T-cell (primary cell): ENCODE data around the gene RANGRF. TPM values are rescaled to one million over a fixed set of nuclear protein-coding genes. Genes with fewer than 3 reads are reported as not detected.
A peak's percentile ranks its signal among the peaks of the same experiment; 100 is the strongest.

Experiments
- ATAC-seq, 4 experiments: fragments of 200-7000 bp in 3 of 4; fragments of 150-1000 bp in 1 of 4; cut with Tn5 transposase; replicated peaks in 1 of 4; 1 replicate in 3 of 4; 2 replicates in 1 of 4; pipeline ENCODE4 v1.10.0; 2021; ENCODE audit warnings: moderate library complexity in 3 of 4, mild to moderate bottlenecking in 2 of 4, moderate number of reproducible peaks in 1 of 4
- CTCF ChIA-PET, 2 donors: fragments of 300-600 bp; sonication (Branson Sonifier 250); formaldehyde crosslinking; loops; one replicate each; lab custom pipeline; 2022; ENCODE audit warnings: antibody characterized with exemption in 2 of 2; lab: Charles Lee
- POLR2A ChIA-PET, 2 donors: fragments of 300-600 bp; sonication (Branson Sonifier 250); formaldehyde crosslinking; loops; one replicate each; lab custom pipeline; 2022; ENCODE audit warnings: antibody characterized with exemption in 2 of 2; lab: Charles Lee
- DNase-seq, 35 experiments: peaks; one replicate each; pipeline versions ENCODE4 v3.0.0 to v3.0.0-alpha.2; 2013 to 2023
- H3K27ac ChIP-seq: one replicate; pipeline ENCODE4 v1.5.1; 2013; ENCODE audit warnings: low read length
- H3K27me3 ChIP-seq, 2 experiments: replicated peaks in 1 of 2; 1 replicate in 1 of 2; 2 replicates in 1 of 2; pipeline versions ENCODE4 v1.6.1 to v1.7.0; 2013; ENCODE audit warnings: low read length in 1 of 2, mixed read lengths in 1 of 2; ENCODE audit not compliant: control insufficient read depth in 2 of 2, insufficient read depth in 2 of 2; ENCODE audit errors: extremely low read depth in 1 of 2
- H3K36me3 ChIP-seq, 2 donors: 1 replicate in 1 of 2; 2 replicates in 1 of 2; pipeline versions ENCODE4 v1.6.1 to v1.7.0; 2013; ENCODE audit warnings: low read length in 1 of 2; ENCODE audit not compliant: control insufficient read depth in 2 of 2, insufficient read depth in 1 of 2; ENCODE audit errors: extremely low read depth in 1 of 2
- H3K4me1 ChIP-seq, 2 experiments: 1 replicate in 1 of 2; 2 replicates in 1 of 2; pipeline versions ENCODE4 v1.6.1 to v1.7.0; 2013; ENCODE audit warnings: low read length in 2 of 2, mixed read lengths in 1 of 2; ENCODE audit not compliant: insufficient read depth in 2 of 2, control insufficient read depth in 1 of 2; ENCODE audit errors: extremely low read depth in 1 of 2
- H3K4me3 ChIP-seq, 2 donors: 1 replicate in 1 of 2; 2 replicates in 1 of 2; pipeline versions ENCODE4 v1.5.1 to v1.7.0; 2013; ENCODE audit warnings: mild to moderate bottlenecking in 2 of 2, low read length in 1 of 2, moderate library complexity in 1 of 2; ENCODE audit not compliant: control insufficient read depth in 1 of 2; ENCODE audit errors: extremely low read depth in 1 of 2
- H3K9me3 ChIP-seq: 2 replicates; pipeline ENCODE4 v1.7.0; 2013
- H3K27ac Mint-ChIP-seq, 2 donors: one replicate each; pipeline ENCODE4 v1.8.0; 2020 to 2021; ENCODE audit warnings: mild to moderate bottlenecking in 2 of 2, mixed read lengths in 2 of 2
- H3K27me3 Mint-ChIP-seq, 2 donors: one replicate each; pipeline ENCODE4 v1.8.0; 2021 to 2022; ENCODE audit warnings: mixed read lengths in 2 of 2
- H3K36me3 Mint-ChIP-seq: one replicate; pipeline ENCODE4 v1.8.0; 2021; ENCODE audit warnings: mixed read lengths
- H3K4me1 Mint-ChIP-seq, 3 donors: one replicate each; pipeline ENCODE4 v1.8.0; 2020 to 2022; ENCODE audit warnings: mixed read lengths in 3 of 3, mild to moderate bottlenecking in 1 of 3
- H3K4me3 Mint-ChIP-seq, 3 donors: one replicate each; pipeline ENCODE4 v1.8.0; 2020 to 2022; ENCODE audit warnings: mild to moderate bottlenecking in 3 of 3, mixed read lengths in 3 of 3, moderate library complexity in 3 of 3
- H3K9me3 Mint-ChIP-seq, 3 donors: one replicate each; pipeline ENCODE4 v1.8.0; 2020 to 2022; ENCODE audit warnings: mixed read lengths in 3 of 3
- WGBS: methylation state at CpG from one replicate; pipeline ENCODE4 v1.1.5; 2013; ENCODE audit warnings: missing lambda C conversion rate; ENCODE audit not compliant: insufficient coverage; 5-methylcytosine and 5-hydroxymethylcytosine counted together
- total RNA-seq, 35 experiments: library from RNA in 6 of 35; stranded (reverse) in 6 of 35; fragments of 120-200 nt in 1 of 35; gene quantifications; one replicate each; pipeline versions ENCODE4 v1.2.1 to v1.2.4 and lab custom pipeline; 2013 to 2026

Gene RANGRF
- total RNA-seq (10 to 100 TPM; 29.0 to 41.8 (median 40.9) TPM), total RNA-seq (lab: John Stamatoyannopoulos, UW) (9.6 to 41.7 (median 20.9) reads per million in 29 experiments)
- total RNA-seq (2013), result 24.1 TPM

- Histone ChIP-seq H3K4me1 (peaks cover 13 to 36% of the 10 kb centered on the region in 2 experiments), H3K36me3 (peaks cover 0 to 3% of the 10 kb centered on the region in 2 donors), H3K4me3 (peak within 1 kb of the TSS; percentile 98 to 99), H3K27ac (peak within 1 kb of the TSS; percentile 90), H3K27me3 (no peaks in the 10 kb centered on the region), H3K9me3 (no peaks in the 10 kb centered on the region)
- POLR2A ChIA-PET, result interaction anchor here in 1 of 2 donors (0.6 to 1.4 kb wide), 3 partner anchors 40 to 984 kb away, joined by 4 to 8 read pairs (median 5); partner anchors contain the start of genes CTC1 and PFAS
- ATAC-seq, result peak; percentile 94 to 96 (median 94)
- no peaks in the 10 kb centered on the region for H3K27me3 Mint-ChIP-seq
- H3K36me3 Mint-ChIP-seq, result no peaks in the 10 kb centered on the region
- H3K9me3 Mint-ChIP-seq, result no peaks in the 10 kb centered on the region
- CTCF ChIA-PET, result interaction anchor here (0.5 to 1.2 kb wide), 5 partner anchors 41 to 465 kb away, joined by 3 to 5 read pairs (median 4); partner anchors contain the start of gene CTC1 (in 1 of the 2)
- peaks cover 41 to 58% (median 43%) of the 10 kb centered on the region in 3 donors for H3K4me1 Mint-ChIP-seq
- H3K4me3 Mint-ChIP-seq, result peak within 1 kb of the TSS; percentile 93 to 97 (median 94)
- 0% methylated on average over 39 of the region's 53 CpGs for WGBS
- peak within 1 kb of the TSS; percentile 96 to 97 for H3K27ac Mint-ChIP-seq
- DNase-seq, result peak; percentile 54 to 86 (median 72)
Observed at GRCh38 chr17:8288336-8289102, at the start of gene RANGRF. TSS of gene RANGRF (plus strand) at chr17:8288670. CDS start at chr17:8288789, 119 bp downstream.

GRCh38 chr17:8243827-8244226 is 44.6 kb upstream of the RANGRF start:
- Mint-ChIP-seq H3K36me3 (peaks cover 26% of the 10 kb centered on the region), H3K27me3 (no peaks in the 10 kb centered on the region), H3K9me3 (no peaks in the 10 kb centered on the region), H3K27ac (peak overlapping the region; percentile 75 to 82), H3K4me1 (peaks cover 50 to 63% (median 52%) of the 10 kb centered on the region in 3 donors), H3K4me3 (peak overlapping the region; percentile 17 to 100 (median 45))
- peaks cover 19 to 50% of the 10 kb centered on the region in 2 experiments for H3K4me1 ChIP-seq
- DNase-seq, result peak in 8 of 35 experiments; percentile 7 to 42 (median 18)
- no peak for ATAC-seq
- H3K27ac ChIP-seq, result peak overlapping the region; percentile 18
- no CpG with 5 or more reads among the region's 5 CpGs for WGBS
- POLR2A ChIA-PET, result interaction anchor here in 1 of 2 donors (0.7 kb wide), 1 partner anchor 20 kb away, joined by 3 read pairs; no protein-coding TSS in a partner anchor
- peaks cover 4 to 45% of the 10 kb centered on the region in 2 donors for H3K36me3 ChIP-seq
- CTCF ChIA-PET, result interaction anchor here (0.6 to 1.4 kb wide), 4 partner anchors 17 to 137 kb away, joined by 3 to 6 read pairs (median 4); no protein-coding TSS in a partner anchor
- H3K27me3 ChIP-seq, result no peaks in the 10 kb centered on the region
- H3K9me3 ChIP-seq, result no peaks in the 10 kb centered on the region
- no peak overlapping the region for H3K4me3 ChIP-seq

GRCh38 chr17:8244768-8245167 is 43.7 kb upstream of the RANGRF start:
- H3K9me3 Mint-ChIP-seq, result no peaks in the 10 kb centered on the region
- Histone ChIP-seq H3K27me3 (no peaks in the 10 kb centered on the region), H3K27ac (peak overlapping the region; percentile 29), H3K36me3 (peaks cover 2 to 37% of the 10 kb centered on the region in 2 donors), H3K4me3 (no peak overlapping the region), H3K9me3 (no peaks in the 10 kb centered on the region), H3K4me1 (peaks cover 24 to 58% of the 10 kb centered on the region in 2 experiments)
- peak overlapping the region in 2 of 3 donors; percentile 31 to 100 for H3K4me3 Mint-ChIP-seq
- WGBS, result 100% methylated on average over 1 of the region's 8 CpGs
- ChIA-PET POLR2A (interaction anchor here in 1 of 2 donors (0.6 to 1.0 kb wide), 2 partner anchors 21 to 53 kb away, joined by 4 to 5 read pairs; no protein-coding TSS in a partner anchor), CTCF (interaction anchor here (1.0 to 1.4 kb wide), 2 partner anchors 56 kb away, joined by 3 to 4 read pairs; no protein-coding TSS in a partner anchor)
- peaks cover 24% of the 10 kb centered on the region for H3K36me3 Mint-ChIP-seq
- ATAC-seq, result no peak
- peaks cover 54 to 73% (median 57%) of the 10 kb centered on the region in 3 donors for H3K4me1 Mint-ChIP-seq
- peak overlapping the region; percentile 34 to 95 for H3K27ac Mint-ChIP-seq
- no peaks in the 10 kb centered on the region for H3K27me3 Mint-ChIP-seq
- no peak for DNase-seq

GRCh38 chr17:8248751-8249607 is 39.5 kb upstream of the RANGRF start, which contains the start of gene PFAS:
TSS of gene PFAS (plus strand) at chr17:8249289. CDS start at chr17:8253938, 4,649 bp downstream.
- Mint-ChIP-seq H3K27ac (peak within 1 kb of the TSS; percentile 97 to 98), H3K27me3 (no peaks in the 10 kb centered on the region), H3K36me3 (peaks cover 17% of the 10 kb centered on the region), H3K4me1 (peaks cover 48 to 63% (median 48%) of the 10 kb centered on the region in 3 donors), H3K9me3 (no peaks in the 10 kb centered on the region), H3K4me3 (peak within 1 kb of the TSS; percentile 99 to 100 (median 99))
- CTCF ChIA-PET, result interaction anchor here in 1 of 2 donors (0.8 to 3.0 kb wide), 8 partner anchors 22 to 130 kb away, joined by 3 to 17 read pairs (median 4); partner anchors contain the start of genes BORCS6, RANGRF and SLC25A35
- H3K9me3 ChIP-seq, result no peaks in the 10 kb centered on the region
- H3K4me3 ChIP-seq, result peak within 1 kb of the TSS; percentile 81 to 91
- WGBS, result under 1% methylated on average over 53 of the region's 58 CpGs
- peaks cover 22 to 46% of the 10 kb centered on the region in 2 experiments for H3K4me1 ChIP-seq
- peak within 1 kb of the TSS; percentile 99 for H3K27ac ChIP-seq
- POLR2A ChIA-PET, result interaction anchor here (0.6 to 2.6 kb wide), 7 partner anchors 23 to 424 kb away, joined by 3 to 14 read pairs (median 4); partner anchors contain the start of genes BORCS6 (in 1 of the 2) and RANGRF (in 1 of the 2)
- no peaks in the 10 kb centered on the region for H3K27me3 ChIP-seq
- peak; percentile 85 to 98 (median 93) for DNase-seq
- ATAC-seq, result peak; percentile 42 to 64 (median 61)
- H3K36me3 ChIP-seq, result peaks cover 0 to 11% of the 10 kb centered on the region in 2 donors

- DNase-seq (no peak), ATAC-seq (no peak)
- Mint-ChIP-seq H3K4me1 (peaks cover 40 to 54% (median 40%) of the 10 kb centered on the region in 3 donors), H3K4me3 (peak overlapping the region; percentile 99 to 100 (median 99)), H3K9me3 (no peaks in the 10 kb centered on the region), H3K27ac (peak overlapping the region; percentile 97 to 98), H3K36me3 (peaks cover 14% of the 10 kb centered on the region), H3K27me3 (no peaks in the 10 kb centered on the region)
- Histone ChIP-seq H3K27ac (peak overlapping the region; percentile 99), H3K36me3 (peaks cover 0 to 15% of the 10 kb centered on the region in 2 donors), H3K9me3 (no peaks in the 10 kb centered on the region), H3K4me3 (peak overlapping the region; percentile 81 to 91), H3K27me3 (no peaks in the 10 kb centered on the region), H3K4me1 (peaks cover 20 to 39% of the 10 kb centered on the region in 2 experiments)
- ChIA-PET CTCF (interaction anchor here (0.6 to 3.0 kb wide), 4 partner anchors 13 to 175 kb away, joined by 3 to 17 read pairs (median 3); partner anchors contain the start of gene SLC25A35 (in 1 of the 2)), POLR2A (interaction anchor here (0.6 to 2.6 kb wide), 6 partner anchors 24 to 425 kb away, joined by 3 to 14 read pairs (median 4); partner anchors contain the start of genes BORCS6 (in 1 of the 2) and RANGRF (in 1 of the 2))
- 39% methylated on average over 5 of the region's 10 CpGs for WGBS
Observed at GRCh38 chr17:8249621-8250500, 38.6 kb upstream of the RANGRF start.
